Measurements from ENCODE around the gene TNS3. TPM values are rescaled to one million over a fixed set of nuclear protein-coding genes. Genes with fewer than 3 reads are reported as not detected.

TNS3 gene
- total RNA-seq, 1 experiment from 2014 or later, result 9.5 TPM

GRCh38 chr7:47574482-47575329, 7.2 kb downstream of the TNS3 start:
- Histone ChIP-seq H4K20me1 (ENCODE audit: control insufficient read depth, insufficient read depth, insufficient read length) (no peaks in the 10 kb centered on the region), H2BK12ac (ENCODE audit: insufficient read length, low read depth, low read length) (no peak overlapping the region), H2AFZ (ENCODE audit: low read length) (no peak overlapping the region), H3K27me3 (ENCODE audit: insufficient read depth, low read length) (no peaks in the 10 kb centered on the region), H3K9me3 (ENCODE audit: control insufficient read depth, low read depth, low read length) (no peaks in the 10 kb centered on the region), H3K23ac (ENCODE audit: insufficient read length, low read depth, low read length) (no peak overlapping the region), H3K23me2 (ENCODE audit: insufficient read length, low read depth, low read length, poor library complexity, severe bottlenecking) (no peaks in the 10 kb centered on the region), H4K91ac (ENCODE audit: insufficient read length, low read depth, low read length) (no peak overlapping the region), H3K18ac (ENCODE audit: insufficient read length, low read depth, low read length) (no peak overlapping the region), H3K4ac (ENCODE audit: low read depth, low read length) (no peak overlapping the region), H2BK20ac (ENCODE audit: low read depth, low read length, poor library complexity, severe bottlenecking) (no peak overlapping the region), H2BK15ac (ENCODE audit: low read depth, low read length) (no peak overlapping the region), H2BK5ac (ENCODE audit: insufficient read length, low read length) (no peak overlapping the region), H4K5ac (ENCODE audit: insufficient read length, low read depth, low read length) (no peak overlapping the region), H3K4me2 (ENCODE audit: insufficient read depth, insufficient read length, low read length) (no peak overlapping the region), H3K27ac (ENCODE audit: insufficient read length, low read depth, low read length) (no peak overlapping the region), H3K79me1 (ENCODE audit: insufficient read depth, low read depth, low read length, poor library complexity, severe bottlenecking) (no peaks in the 10 kb centered on the region), H3K4me1 (ENCODE audit: insufficient read depth, low read length) (peaks cover 4% of the 10 kb centered on the region; the same call in 1 of the 2 replicates), H2AK5ac (ENCODE audit: insufficient read length, low read length) (no peak overlapping the region), H3K56ac (ENCODE audit: insufficient read length, low read depth, low read length) (no peak overlapping the region), H3K79me2 (ENCODE audit: insufficient read depth, low read length) (no peaks in the 10 kb centered on the region), H4K8ac (replicated peaks; ENCODE audit: insufficient read length, low read depth, low read length) (no peak overlapping the region), H2BK120ac (ENCODE audit: low read depth, low read length, poor library complexity, severe bottlenecking) (no peak overlapping the region), H3K14ac (ENCODE audit: insufficient read depth, low read length) (no peak overlapping the region), H3K9ac (ENCODE audit: extremely low read depth, insufficient read length, low read length) (no peak overlapping the region), H3T11ph (ENCODE audit: low read length) (no peak overlapping the region)
- no CpG with 5 or more reads among the region's 11 CpGs for WGBS (ENCODE audit: extremely low coverage, insufficient read length, low lambda C conversion rate)
- Mint-ChIP-seq H3K27me3 (ENCODE audit: low read depth) (peaks cover 6% of the 10 kb centered on the region), H3K4me1 (peaks cover 55 to 65% of the 10 kb centered on the region in 2 experiments), H3K9me3 (no peaks in the 10 kb centered on the region), H3K36me3 (ENCODE audit: insufficient read depth in 1 of 3, low read depth in 3 of 3) (peaks cover 0 to 7% (median 0%) of the 10 kb centered on the region in 3 experiments; a peak in 3 of 7 replicates), H3K27ac (no peak overlapping the region), H3K4me3 (no peak overlapping the region)
- no peak for DNase-seq
- no peak for TF ChIP-seq CTCF (conservative IDR thresholded peaks at IDR 0.05)
